Thyroid gland (tissue), 4 donors: ENCODE data around the gene EDEM3. TPM values are rescaled to one million over a fixed set of nuclear protein-coding genes. Genes with fewer than 3 reads are reported as not detected.
"Not testable (repeated sequence)": the region's sequence is repeated elsewhere in the genome, so short reads cannot be mapped to it uniquely, and the experiment has no call there.

ENCODE experiments used
- DNase-seq, 2 donors: peaks; one replicate each; pipeline ENCODE4 v3.0.0-alpha.2; 2019
- H3K27ac ChIP-seq, 3 donors: fragments of 200-600 bp; sonication (generic); 1 replicate in 2 of 3; 2 replicates in 1 of 3; pipeline ENCODE4 v1.5.1; 2016 to 2019; ENCODE audit warnings: mild to moderate bottlenecking in 1 of 3, moderate library complexity in 1 of 3
- H3K27me3 ChIP-seq: fragments of 200-600 bp; sonication (generic); one replicate; pipeline ENCODE4 v1.5.1; 2019
- H3K36me3 ChIP-seq, 2 donors: fragments of 200-600 bp; sonication (generic); one replicate each; pipeline ENCODE4 v1.5.1; 2016 to 2019
- H3K4me1 ChIP-seq, 2 donors: fragments of 200-600 bp; sonication (generic); one replicate each; pipeline ENCODE4 v1.5.1; 2017 to 2019
- H3K4me3 ChIP-seq, 3 donors: fragments of 200-600 bp; sonication (generic); replicated peaks in 1 of 3; 1 replicate in 2 of 3; 2 replicates in 1 of 3; pipeline ENCODE4 v1.5.1; 2016; ENCODE audit warnings: mild to moderate bottlenecking in 1 of 3
- H3K9me3 ChIP-seq: fragments of 200-600 bp; sonication (generic); one replicate; pipeline ENCODE4 v1.5.1; 2017
- CTCF ChIP-seq, 6 experiments: fragments of 200-600 bp in 3 of 6; fragments of 450-650 bp in 3 of 6; sonication (generic) in 3 of 6; IDR thresholded peaks; one replicate each; pipeline ENCODE4 v1.5.1; 2016 to 2019; ENCODE audit warnings: antibody characterized with exemption in 6 of 6, mild to moderate bottlenecking in 2 of 6, inconsistent platforms in 1 of 6, moderate library complexity in 1 of 6
- POLR2A ChIP-seq, 2 donors: fragments of 450-650 bp; IDR thresholded peaks; one replicate each; pipeline ENCODE4 v1.6.1; 2017; ENCODE audit warnings: antibody characterized with exemption in 2 of 2, mild to moderate bottlenecking in 2 of 2, moderate library complexity in 1 of 2
- WGBS, 2 donors: methylation state at CpG; one replicate each; pipeline ENCODE4 v1.1.5; 2017; 5-methylcytosine and 5-hydroxymethylcytosine counted together
- intact Hi-C: fragments of 100-400 bp; cut with DNase I; formaldehyde crosslinking; loops from one replicate; pipeline ENCODE4 v1.15.1; 2023
- total RNA-seq, 4 donors: library from RNA; depleted of rRNA; stranded (reverse); fragments of >200 nt; gene quantifications; one replicate each; pipeline ENCODE4 v1.2.3, GENCODE V29; 2016

The EDEM3 gene
- total RNA-seq, 4 donors from 2014 or later, result 29.3 to 43.0 (median 35.9) TPM

GRCh38 chr1:184789884-184790283 lies 35.2 kb upstream of the EDEM3 start:
- no peaks in the 10 kb centered on the region for H3K4me1 ChIP-seq
- DNase-seq, result no peak
- no peaks in the 10 kb centered on the region for H3K9me3 ChIP-seq
- WGBS, 2 donors, result 43 to 50% methylated on average over 2 of the region's 2 CpGs
- no peak overlapping the region for H3K4me3 ChIP-seq
- H3K27me3 ChIP-seq, result no peaks in the 10 kb centered on the region
- H3K36me3 ChIP-seq, result no peaks in the 10 kb centered on the region
- no peak overlapping the region for H3K27ac ChIP-seq
- intact Hi-C loops, result no loop called here
- TF ChIP-seq CTCF (IDR thresholded peaks at IDR 0.05) (no peak), POLR2A (IDR thresholded peaks at IDR 0.05) (no peak)

GRCh38 chr1:184788970-184789369 lies 34.3 kb upstream of the EDEM3 start:
- intact Hi-C loops, result no loop called here
- H3K36me3 ChIP-seq, result no peaks in the 10 kb centered on the region
- no peaks in the 10 kb centered on the region for H3K27me3 ChIP-seq
- no peak for DNase-seq
- WGBS, 2 donors, result 89 to 97% methylated on average over 2 of the region's 2 CpGs
- no peaks in the 10 kb centered on the region for H3K4me1 ChIP-seq
- H3K27ac ChIP-seq, result no peak overlapping the region
- no peak overlapping the region for H3K4me3 ChIP-seq
- H3K9me3 ChIP-seq, result no peaks in the 10 kb centered on the region
- TF ChIP-seq CTCF (IDR thresholded peaks at IDR 0.05), result no peak
- TF ChIP-seq POLR2A (IDR thresholded peaks at IDR 0.05), result no peak

GRCh38 chr1:184785529-184785928 lies 30.9 kb upstream of the EDEM3 start:
- no peak overlapping the region for H3K4me3 ChIP-seq
- DNase-seq, result no peak
- no peaks in the 10 kb centered on the region for H3K4me1 ChIP-seq
- H3K27me3 ChIP-seq, result no peaks in the 10 kb centered on the region
- H3K9me3 ChIP-seq, result no peaks in the 10 kb centered on the region
- no peaks in the 10 kb centered on the region for H3K36me3 ChIP-seq
- TF ChIP-seq POLR2A (IDR thresholded peaks at IDR 0.05) (no peak), CTCF (IDR thresholded peaks at IDR 0.05) (no peak)
- no peak overlapping the region for H3K27ac ChIP-seq
- intact Hi-C loops, result no loop called here
- WGBS, 2 donors, result 96 to 97% methylated on average over 2 of the region's 2 CpGs

DNA sequence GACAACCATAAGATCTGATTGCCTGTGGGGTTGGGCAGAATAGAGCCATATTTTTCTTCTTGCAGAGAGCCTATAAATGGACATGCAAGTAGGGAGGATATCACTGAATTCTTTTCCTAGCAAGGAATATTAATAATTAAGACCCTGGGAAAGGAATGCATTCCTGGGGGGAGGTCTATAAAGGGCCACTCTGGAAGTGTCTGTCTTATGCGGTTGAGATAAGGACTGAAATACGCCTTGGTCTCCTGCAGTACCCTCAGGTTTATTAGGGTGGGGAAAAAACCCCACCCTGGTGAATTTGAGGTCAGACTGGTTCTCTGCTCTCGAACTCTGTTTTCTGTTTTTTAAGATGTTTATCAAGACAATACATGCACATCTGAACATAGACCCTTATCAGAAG lies 29.1 kb upstream of the EDEM3 start:
- H3K36me3 ChIP-seq, H3K9me3 ChIP-seq, H3K27ac ChIP-seq, DNase-seq, H3K27me3 ChIP-seq, intact Hi-C loops, H3K4me3 ChIP-seq, H3K4me1 ChIP-seq: not testable (repeated sequence)
- 89 to 96% methylated on average over 3 of the region's 3 CpGs for WGBS, 2 donors

GRCh38 chr1:184781941-184782340 lies 27.3 kb upstream of the EDEM3 start:
- Histone ChIP-seq H3K27ac (no peak overlapping the region), H3K4me3 (no peak overlapping the region), H3K36me3 (no peaks in the 10 kb centered on the region), H3K27me3 (no peaks in the 10 kb centered on the region), H3K9me3 (no peaks in the 10 kb centered on the region), H3K4me1 (no peaks in the 10 kb centered on the region)
- no peak for DNase-seq
- TF ChIP-seq POLR2A (IDR thresholded peaks at IDR 0.05), result no peak
- 61 to 68% methylated on average over 1 of the region's 1 CpG for WGBS, 2 donors
- intact Hi-C loops, result no loop called here

GRCh38 chr1:184775885-184776284 lies 21.2 kb upstream of the EDEM3 start:
- Histone ChIP-seq H3K36me3 (no peaks in the 10 kb centered on the region), H3K27me3 (no peaks in the 10 kb centered on the region), H3K4me3 (no peak overlapping the region), H3K27ac (no peak overlapping the region), H3K4me1 (no peaks in the 10 kb centered on the region), H3K9me3 (no peaks in the 10 kb centered on the region)
- intact Hi-C loops, result no loop called here
- no peak for DNase-seq
- 40 to 58% methylated on average over 2 of the region's 2 CpGs for WGBS, 2 donors
- TF ChIP-seq POLR2A (IDR thresholded peaks at IDR 0.05) (no peak), CTCF (IDR thresholded peaks at IDR 0.05) (no peak)
